Caki2 (cell line): ENCODE data around the gene PDZK1IP1. TPM values are rescaled to one million over a fixed set of nuclear protein-coding genes. Genes with fewer than 3 reads are reported as not detected.

Experiments used
- DNase-seq: peaks from one replicate; pipeline ENCODE4 v3.0.0-alpha.2; 2015; ENCODE audit warnings: low read depth
- in situ Hi-C: cut with HindIII; loops from 2 replicates; pipeline ENCODE4 v1.10.0; 2016; ENCODE audit warnings: low sequenced_read_pairs, low pct_unique_long_range_greater_than_20kb, mixed read lengths
- total RNA-seq: library from RNA; depleted of rRNA; stranded (reverse); fragments of >200 nt; shearing (Covaris generic); gene quantifications from 2 replicates; pipeline ENCODE4 v1.2.3, GENCODE V29; 2014; ENCODE audit warnings: low replicate concordance

The PDZK1IP1 gene
- total RNA-seq, 1 experiment from 2014 or later = 371 TPM

DNA sequence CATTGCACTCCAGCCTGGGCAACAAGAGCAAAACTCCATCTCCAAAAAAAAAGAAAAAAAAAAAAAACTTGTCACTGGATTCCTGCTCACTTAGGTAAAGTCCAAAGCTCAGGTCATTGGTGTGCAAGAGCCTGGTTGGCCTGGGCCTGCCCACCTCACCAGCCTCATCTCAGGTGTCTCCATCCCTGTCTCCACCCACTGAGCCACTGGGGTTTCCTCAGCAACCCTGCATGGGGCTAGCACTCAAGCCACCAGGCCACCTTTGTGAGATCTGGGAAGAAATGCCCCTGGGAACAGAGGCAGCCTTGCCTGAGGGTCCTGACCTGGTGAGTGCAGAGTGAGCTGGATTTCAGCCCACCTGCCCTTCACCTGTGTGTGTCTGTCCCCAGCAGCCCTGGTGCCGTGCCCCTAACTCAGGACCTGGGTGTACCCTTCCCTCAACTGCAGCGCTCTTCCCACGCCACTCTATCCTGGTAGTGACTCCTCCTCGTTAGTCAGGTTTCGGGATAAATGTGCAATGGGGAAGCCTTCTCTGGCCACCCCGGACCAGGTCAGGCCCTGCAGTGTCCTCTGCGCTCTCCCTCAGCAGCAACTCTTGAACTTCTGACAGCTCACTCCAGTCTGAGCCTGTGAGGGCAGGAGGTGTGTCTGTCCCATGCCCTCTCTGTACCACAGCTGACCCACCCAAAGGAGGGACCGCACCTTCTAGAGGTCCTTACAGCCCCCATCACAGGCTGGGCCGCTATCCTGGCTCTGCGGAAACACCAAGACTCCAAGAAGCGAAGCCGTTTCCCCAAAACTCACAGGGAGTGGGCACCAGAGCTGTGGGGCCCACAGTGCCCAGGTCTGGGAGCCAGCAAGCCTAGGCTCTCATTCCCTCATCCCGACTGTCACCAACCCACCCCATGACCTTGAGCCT is 3.3 kb downstream of the PDZK1IP1 start:
- in situ Hi-C loops = no loop called here
- no peak for DNase-seq

DNA sequence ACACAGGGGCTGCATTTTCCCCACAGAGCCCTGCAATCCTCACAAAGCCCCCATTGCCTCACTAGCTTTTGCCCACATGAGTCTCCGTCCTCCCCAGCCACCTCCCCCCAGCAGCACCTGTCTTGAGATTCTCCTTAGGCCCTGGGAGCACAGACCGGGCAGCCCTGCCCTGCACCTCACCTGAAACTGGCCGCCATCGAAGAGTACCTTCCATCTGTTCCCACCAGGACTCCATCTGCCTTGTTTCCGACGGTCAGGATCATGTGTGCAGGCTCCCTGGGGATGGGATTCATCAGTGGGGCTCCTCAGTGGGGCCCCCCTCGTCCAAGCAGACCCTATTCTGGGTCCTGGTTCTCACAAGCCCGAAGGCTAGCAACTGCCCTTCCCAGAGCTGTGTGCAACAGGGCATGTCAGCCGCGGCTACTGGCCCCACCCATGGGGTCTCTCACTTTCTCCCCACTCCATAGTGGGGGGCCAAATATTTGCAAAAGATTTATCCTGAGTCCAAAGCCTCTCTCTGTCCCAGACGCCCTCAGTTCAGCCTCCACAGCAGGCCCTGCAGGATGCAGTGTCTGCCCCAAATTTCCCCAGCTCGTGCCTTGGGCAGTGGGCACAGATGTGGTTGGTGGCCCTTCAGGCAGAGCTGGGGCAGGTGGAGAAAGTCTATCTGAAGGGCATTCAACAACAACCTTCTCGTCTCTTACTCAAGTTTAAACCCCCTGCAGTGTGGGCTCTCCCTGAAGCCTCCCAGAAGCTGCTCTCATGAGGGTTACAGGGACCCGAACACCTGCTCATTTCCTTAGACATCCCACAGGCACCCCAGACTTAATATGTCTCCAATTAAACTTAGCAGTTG is 4.8 kb downstream of the PDZK1IP1 start:
- in situ Hi-C loops = no loop called here
- DNase-seq = no peak

DNA sequence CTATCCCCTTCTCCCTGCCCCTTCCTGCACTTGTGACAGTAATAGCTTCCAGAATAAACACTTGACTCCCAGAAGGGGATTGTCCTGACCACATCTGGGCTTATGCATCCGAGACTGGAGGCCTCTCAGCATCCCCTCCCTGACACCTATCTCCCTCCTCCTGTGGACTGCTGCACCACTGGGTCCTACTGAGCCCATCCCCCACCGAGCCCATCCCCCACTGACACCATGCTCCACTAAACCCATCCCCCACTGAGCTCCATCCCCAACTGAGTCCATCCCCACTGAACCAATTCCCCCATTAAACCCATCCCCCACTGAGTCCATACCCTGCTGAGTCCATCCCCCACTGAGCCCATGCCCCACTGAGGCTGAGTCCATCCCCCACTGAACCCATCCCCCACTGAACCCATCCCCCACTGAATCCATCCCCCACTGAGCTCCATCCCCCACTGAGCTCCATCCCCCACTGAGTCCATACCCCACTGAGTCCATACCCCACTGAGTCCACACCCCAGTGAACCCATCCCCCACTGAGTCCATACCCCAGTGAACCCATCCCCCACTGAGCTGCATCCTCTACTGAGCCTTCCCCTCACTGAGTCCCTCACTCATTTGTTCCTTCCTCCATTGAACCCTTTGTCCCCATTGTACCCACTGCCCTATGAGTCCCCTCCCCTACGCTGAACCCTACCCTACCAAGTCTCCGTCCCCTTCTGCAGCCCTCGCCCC is 5.6 kb downstream of the PDZK1IP1 start:
- DNase-seq = peak; percentile 94
- in situ Hi-C loops = no loop called here

- in situ Hi-C loops = no loop called here
- no peak for DNase-seq
Measured at GRCh38 chr1:47183308-47184089, 6.3 kb downstream of the PDZK1IP1 start.

DNA sequence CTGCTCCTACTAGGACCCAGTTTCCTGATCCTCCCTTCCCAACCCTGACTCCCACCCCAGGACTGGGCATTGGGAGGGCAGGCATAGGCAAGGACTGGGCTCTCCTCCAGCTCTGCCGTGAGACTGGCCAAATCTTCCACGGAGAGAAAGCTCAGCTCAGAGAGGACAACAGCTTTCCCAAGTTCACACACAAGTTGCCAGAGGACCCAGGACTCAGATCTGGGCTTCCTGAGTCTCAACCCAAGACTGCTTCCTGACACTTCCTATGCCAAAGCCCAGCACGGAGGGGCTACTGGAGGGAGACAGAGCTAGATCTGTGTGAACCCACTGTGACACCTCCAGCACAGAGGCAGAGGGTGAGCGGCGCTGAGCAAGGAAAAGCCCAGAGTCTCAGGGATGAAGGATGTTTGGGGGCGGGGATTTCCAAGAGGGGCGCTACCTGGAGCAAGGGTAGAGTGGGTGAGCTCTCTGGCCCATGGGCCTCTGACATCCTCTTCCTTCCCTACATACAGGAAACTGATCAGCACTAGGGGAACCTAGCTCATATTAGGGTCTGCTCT is 7.1 kb downstream of the PDZK1IP1 start:
- in situ Hi-C loops = no loop called here
- no peak for DNase-seq

DNA sequence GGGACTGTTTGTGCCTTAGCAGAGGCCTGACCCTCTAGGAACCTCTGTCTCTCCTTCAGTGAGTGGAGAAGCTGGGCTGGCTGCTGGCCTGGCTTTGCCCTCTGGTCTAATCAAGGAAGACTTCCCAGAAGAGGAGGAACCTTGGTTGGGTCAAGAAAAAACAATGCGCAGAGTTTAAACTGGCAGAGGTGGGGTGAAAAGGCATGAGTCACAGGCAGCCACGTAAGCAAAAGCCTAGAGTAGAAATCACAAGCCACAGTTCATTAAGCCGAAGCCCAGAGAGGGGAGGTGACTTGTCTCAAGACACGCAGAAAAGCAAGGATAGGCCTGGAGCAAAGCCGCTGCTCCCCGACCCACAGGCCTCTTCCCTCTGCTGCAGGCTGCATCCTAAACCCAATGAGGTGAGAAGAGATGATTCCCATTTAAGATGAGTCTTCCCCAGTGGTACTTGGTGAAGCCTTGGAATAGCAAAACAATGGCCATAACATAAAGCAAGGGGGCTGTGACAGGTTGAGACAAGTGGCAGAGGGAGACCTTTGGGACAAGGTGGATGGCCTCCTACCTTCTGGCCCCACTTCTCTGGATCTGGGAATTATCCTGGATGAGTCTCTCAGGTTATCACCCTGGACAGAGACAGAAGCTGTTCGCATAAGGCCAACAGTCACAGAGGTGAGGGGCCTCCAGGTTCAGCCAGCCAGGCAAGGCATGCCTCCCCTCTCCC is 7.7 kb downstream of the PDZK1IP1 start:
- DNase-seq = peak; percentile 95
- in situ Hi-C loops = no loop called here

- no peak for DNase-seq
- in situ Hi-C loops = no loop called here
Measured at GRCh38 chr1:47181095-47181954, 8.5 kb downstream of the PDZK1IP1 start.

DNA sequence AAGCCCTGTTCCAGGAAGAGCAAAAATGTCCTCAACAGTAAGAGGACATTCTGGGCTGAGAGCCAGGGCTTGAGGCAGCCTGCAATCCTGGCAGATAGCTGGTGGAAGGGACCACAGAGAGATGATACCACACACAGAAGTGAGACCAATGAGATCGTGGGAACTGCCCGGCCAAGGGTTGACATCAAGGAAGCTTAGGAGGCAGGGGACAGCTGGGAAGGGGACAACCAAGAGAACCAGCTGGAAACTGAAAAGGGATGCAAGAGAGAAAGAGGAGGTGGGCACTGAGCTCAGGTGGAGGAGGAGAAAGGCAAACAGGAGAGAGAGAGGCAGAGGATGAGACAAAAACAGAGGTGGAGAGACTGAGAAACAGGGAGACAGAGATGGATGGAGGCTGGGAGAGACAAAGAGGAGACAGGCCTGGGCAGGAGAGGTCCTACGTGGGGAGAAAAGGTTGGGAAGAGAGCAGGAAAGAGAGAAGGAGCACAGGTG is 9.2 kb downstream of the PDZK1IP1 start:
- in situ Hi-C loops = no loop called here

DNA sequence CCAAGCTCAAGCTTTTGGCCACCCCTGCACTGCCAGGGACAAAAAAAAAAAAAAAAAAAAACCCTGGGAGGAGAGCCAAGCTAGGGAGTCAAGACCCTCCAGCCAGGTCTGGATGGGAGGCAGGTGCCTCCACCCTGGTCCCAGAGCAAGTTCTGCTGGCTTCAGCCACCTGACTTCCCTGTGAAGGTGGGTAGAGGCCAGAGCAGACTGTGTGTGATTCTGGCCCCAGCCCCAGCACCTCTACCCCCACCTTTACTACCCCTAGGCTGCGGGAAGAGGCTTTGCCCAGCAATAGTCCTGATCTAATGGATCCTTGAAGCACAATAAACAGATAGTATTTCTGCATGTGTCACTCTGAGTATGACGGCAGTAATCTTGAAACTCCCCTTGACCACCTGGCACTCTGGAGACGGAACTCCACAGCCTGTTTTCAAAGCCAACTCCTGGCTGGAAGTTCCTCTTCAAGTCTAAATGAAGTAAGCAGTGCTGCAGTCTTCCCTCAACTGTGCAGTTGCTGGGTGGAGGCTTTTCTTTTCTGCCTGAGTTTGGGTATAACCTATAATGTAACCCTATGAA is 9.8 kb downstream of the PDZK1IP1 start:
- no peak for DNase-seq
- in situ Hi-C loops = no loop called here

More for the DNA sequence above, 9.2 kb downstream of the PDZK1IP1 start:
- DNase-seq = peak; percentile 43

DNA sequence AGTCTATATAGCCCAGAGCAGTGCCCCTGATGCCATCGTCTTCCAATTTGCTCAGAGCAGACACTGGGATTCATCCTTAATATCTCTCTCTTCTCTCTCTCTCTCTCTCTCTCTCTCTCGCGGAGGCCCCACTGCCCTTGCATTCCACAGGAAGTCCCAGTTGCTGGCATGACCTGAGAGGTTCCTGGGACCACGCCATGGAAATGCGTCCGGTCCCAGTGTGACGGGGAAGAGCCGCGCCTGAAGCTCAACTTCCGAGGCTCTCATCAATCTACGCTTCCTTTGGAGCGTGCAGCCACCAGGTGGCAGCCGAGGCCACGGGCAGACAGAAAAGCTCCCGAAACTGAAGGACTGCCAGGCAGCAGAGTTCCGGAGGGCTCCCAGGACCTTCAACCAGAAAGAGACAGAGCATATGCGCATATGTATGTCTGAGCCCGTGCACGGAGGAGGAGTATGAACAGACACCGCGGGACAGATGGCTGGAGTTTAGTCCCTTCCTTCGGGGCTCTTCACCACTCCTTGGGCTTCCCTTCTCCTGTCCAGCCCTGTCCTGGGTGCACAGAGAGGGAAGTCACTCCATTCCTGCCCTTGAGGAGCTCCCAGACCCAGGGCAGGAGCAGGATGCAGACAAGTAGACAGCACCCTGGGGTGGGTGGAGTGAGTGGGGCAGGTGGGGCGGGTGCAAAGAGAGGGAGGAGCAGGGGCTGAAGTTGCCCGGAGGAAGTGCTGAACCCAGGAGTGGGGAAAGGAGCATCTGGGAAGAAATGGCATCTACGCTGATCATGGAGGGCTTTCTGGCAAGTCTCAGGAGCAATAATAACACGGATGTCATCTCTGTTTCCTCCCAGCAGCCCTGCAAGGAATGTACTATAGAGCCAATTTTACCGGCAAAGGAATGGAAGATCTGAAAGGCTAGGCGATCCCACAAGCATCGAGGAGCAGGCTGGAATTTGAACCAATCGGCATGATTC is 10.5 kb downstream of the PDZK1IP1 start:
- in situ Hi-C loops = no loop called here

DNA sequence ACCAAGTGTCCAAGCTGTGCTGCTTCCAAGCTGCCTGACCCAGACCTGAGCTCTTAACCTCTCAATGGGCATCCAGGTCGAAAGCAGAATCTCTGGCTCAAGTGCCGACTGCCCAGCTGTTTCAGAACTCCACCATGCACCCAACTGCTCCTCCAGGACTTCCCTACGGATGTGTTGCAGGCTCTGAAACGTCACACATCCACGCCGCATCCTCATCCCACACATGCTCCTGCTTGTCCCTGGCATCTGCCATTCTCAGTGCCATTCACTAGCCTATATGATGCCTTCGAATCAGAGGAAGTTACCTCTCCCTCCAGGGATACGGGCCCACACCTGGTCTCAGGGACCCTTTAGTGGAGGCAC is 11.2 kb downstream of the PDZK1IP1 start:
- DNase-seq = no peak
- in situ Hi-C loops = no loop called here

More for the DNA sequence above, 10.5 kb downstream of the PDZK1IP1 start:
- peak; percentile 94 for DNase-seq

DNA sequence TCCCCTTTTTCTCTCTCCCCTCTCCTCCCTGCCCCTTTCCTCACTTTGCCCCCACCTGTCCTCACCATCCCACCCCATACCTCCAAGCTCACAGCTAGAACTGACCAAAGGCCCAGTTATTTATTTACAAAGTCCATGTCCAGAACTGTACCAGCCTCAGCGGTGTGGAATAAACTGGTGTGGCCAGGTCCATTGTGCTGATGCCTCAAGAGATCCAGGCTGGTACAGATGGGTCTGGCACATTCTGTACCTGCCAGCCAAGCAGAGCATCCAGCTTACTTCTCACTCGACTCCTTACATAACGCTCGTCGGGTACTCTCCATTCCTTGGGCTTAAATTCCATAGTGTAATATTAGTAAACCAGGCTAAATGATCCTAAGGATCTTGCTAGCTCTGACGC is 11.8 kb downstream of the PDZK1IP1 start:
- in situ Hi-C loops = no loop called here
- no peak for DNase-seq

DNA sequence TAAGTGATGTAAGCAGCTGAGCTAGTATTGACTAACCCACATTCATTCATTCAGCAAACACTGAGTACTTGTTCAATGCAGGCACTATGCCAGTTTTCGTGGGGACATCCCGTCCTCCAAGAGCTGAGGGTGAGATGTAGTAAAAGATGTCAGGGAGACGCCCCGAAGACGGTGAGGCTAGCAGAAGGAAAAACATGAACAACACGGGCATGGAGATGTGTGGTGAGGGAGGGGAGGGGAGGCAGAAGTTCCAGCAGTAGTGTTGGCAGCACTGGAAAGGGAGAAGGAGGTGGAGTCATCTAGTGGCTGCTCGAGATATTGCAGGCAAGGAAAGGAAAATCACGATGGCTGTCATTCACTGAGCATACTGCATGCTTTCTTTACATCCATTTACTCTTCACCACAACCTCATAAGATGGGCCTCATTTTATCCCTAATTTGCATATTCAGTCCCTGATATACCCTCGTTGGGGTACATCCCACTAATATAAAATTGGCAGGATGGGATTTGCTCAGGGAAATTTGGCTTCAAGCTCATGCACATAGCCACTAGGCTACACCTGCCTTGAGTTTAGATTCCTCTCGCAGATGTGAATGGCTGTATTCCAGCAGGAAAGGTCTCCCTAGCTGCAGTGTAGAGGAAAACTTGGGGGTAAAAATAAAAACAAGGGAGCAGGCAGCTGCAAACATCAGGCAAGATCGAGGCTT is 14.5 kb downstream of the PDZK1IP1 start:
- peak; percentile 58 for DNase-seq
- in situ Hi-C loops = no loop called here

DNA sequence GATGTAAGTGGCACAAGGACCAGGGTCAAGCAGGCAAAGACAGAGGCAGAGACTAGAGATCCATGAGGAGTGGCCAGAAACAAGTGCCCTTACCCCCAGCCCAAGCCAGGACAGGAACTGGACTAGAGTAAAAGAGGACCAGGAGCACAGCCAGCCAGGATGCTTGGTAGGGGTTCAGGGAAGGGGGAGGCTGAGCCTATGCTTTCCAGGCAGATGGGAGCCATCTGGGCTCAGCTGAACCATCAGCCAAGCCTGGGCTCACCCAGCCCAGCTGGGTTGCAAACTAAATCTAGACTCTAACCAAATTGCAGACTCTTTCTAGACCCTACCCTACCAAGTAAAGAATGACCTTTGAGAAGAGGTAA is 15.2 kb downstream of the PDZK1IP1 start:
- DNase-seq = no peak
- in situ Hi-C loops = no loop called here
